GM21786 (cell line): Measurements from ENCODE around the gene IL34.

Experiments
- ATAC-seq: cut with Tn5 transposase; IDR thresholded peaks from one replicate; pipeline ENCODE4 v1.9.1; 2021; ENCODE audit not compliant: unreplicated experiment

IL34 gene

DNA sequence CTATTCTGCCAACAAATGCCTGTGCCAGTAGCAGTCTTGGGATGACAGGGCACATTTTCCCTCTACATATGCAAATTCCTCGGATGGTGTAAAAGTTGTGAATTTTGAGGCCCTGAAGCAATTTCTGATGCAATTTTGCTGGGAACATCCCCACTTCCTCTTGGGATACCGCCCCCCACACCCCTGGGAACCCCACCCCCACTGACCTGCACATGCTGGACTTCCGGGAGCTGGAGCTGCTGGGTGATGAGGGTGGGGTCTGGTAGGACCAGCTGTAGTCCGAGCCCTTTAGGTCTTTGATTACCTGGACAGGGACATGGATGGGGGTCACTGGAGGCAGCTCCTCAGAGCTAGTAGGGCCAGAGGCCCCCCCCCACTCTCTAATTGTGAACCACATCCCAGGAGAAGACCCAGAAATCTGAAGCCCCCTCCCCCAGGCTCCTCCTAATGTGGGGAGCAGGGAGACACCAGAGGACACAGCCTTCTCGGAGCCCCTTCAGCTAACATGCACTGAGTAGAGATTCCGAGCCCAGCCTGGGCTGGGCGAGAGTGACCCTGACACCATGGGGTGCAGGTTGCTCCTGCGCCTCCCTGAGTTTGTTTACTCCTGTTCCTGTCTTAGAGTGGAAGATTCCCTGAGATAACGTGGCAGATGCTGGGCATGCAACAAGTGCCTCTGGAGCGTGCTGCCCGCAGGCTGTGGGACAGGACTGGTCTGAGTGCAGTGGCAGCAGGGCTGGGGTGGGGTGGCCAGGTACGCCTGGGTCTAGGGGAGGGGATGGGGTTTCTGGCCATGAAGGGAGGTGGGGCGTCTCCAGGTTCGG is 30.5 kb downstream of the IL34 start:
- no peak for ATAC-seq

DNA sequence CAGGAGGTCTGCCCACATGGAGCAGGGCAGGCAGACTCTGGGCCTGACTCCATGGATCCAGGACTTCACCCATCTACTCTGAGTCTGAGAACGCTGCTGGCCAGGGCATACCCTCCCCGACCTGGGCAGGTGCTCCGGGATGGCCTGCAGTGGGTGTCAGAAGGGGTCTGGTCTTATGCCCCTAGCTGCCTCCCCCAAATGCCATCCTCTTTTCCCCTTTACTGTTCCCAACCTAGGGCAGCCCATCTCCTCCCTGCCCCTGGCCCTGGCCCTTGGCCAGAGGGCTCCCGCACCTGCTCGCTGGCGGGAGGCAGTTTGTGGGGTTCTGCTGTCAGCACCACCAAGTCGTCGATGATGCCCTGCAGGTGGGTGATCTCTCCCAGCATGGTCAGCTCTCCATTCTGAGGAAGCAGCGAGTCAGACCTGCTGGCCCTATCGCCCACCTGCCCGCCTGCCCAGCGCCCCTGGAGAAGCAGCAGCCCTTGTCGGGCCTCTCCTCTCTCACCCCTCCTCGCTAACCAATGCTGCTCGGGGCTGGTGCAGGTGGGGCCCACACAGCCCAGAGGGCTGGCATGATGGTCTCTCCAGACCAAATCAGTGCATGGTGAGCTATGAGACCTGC is 31.3 kb downstream of the IL34 start:
- no peak for ATAC-seq

DNA sequence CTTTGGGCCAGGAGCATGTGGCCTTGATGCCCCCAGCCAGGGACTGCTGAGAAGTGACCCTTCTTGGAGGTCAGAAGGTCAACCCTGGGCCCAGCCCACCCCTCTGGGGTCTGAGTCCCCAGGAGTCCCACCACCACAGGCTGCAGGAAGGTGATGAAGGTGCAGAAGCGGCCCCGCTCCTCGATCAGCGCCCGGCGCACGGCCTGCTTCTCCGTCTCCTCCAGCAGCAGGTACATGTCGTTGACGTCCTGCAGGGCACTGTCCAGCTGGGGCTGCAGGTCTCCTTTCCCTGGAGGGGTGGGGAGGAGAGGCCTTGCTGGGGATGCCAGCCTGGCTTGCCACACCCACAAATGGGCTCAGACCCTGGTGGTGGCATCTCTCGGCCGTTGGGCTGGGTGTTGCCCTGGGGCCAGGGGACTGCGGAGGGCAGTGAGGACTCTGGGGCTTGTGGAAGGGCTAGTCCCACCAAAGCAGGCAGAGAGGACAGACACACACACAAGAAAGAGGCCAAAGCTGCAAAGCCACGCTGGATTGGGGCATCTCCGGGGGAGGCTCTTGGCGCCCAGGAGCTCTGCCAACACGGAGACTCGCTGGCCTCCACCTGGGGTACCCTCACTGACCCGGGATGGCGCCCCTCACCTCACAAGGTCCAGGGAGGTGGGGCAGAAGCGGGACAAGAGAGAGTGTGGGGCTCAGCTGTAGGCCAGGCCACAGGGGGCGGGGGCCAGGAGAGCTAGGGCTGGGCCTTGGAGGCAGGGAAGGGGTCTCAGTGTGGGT is 31.9 kb downstream of the IL34 start:
- no peak for ATAC-seq

DNA sequence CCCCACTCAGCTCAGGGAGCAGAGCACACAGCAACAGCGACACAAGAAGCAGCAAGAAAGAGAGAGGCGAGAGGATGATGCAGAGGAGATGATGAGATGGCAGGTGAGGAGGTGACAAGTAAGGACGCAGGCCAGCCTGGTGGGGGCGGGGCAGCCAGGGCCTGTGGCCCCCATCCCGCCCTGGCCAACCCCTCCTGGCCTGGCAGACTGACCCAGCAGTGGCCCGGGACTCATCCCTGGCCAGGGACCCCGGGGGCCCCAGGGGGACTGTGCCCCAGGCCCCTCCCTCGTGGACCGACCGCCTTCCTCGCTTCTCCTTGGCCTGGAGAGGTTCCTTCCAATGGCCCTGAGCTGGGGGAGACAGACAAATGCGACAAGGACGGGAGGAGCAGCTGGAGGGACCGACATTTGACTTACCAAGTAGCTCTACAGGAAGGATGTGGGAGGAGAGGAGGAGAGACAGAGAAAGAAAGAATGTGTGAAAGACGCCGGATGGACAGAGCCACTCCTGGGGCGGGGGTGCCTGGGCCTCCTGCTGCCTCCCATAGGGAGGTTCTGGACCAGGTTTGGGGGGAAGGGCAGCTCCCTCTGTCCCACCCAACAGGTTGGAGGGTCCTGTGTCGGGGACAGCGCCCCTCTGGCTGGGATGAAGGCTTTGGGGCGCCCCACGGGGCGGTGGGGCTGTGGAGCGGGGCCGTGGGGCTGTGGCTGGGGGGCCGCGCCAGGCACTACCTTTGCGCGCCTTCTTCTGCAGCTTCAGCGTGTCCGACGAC is 32.7 kb downstream of the IL34 start:
- no peak for ATAC-seq

DNA sequence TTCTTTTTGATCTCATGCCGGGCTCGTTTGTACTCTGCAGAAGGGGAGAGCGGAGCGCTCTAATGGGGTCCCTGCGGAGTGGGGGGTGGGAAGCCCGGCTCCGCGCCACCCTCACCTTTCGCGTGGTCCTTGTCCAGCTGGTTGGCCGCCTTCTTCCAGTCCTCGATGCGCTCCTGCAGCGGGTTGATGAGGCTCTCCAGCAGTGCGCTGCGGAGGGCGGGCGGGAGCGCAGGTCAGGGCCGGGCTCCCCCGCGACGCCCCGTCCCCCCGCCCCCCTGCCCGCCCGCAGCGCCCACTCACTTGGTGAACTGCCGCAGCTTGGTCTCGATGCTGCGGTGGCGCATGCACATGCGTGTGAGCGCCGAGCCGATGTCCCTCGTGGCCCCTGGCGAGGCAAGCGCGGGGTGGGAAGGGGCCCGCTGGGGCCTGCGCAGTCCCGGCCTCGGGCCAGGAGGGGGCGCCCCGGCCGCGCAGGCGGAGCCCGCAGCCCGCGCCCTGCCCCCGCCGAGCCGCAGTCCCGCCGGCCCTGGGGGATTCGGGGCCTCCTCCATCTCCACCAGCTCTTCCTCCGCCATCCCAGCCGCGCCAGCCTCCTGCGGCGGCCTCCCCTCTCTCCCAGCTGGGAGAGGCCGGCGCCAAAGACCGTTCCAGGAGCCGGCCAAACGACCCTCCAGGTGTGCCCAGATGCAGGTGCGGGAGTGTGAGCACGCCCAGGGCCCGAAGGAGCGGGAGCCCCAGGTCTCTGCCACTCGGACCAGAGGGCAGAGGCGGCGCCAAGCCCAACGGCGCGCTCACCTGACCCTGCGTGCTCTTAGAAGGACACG is 33.5 kb downstream of the IL34 start:
- ATAC-seq: no peak

DNA sequence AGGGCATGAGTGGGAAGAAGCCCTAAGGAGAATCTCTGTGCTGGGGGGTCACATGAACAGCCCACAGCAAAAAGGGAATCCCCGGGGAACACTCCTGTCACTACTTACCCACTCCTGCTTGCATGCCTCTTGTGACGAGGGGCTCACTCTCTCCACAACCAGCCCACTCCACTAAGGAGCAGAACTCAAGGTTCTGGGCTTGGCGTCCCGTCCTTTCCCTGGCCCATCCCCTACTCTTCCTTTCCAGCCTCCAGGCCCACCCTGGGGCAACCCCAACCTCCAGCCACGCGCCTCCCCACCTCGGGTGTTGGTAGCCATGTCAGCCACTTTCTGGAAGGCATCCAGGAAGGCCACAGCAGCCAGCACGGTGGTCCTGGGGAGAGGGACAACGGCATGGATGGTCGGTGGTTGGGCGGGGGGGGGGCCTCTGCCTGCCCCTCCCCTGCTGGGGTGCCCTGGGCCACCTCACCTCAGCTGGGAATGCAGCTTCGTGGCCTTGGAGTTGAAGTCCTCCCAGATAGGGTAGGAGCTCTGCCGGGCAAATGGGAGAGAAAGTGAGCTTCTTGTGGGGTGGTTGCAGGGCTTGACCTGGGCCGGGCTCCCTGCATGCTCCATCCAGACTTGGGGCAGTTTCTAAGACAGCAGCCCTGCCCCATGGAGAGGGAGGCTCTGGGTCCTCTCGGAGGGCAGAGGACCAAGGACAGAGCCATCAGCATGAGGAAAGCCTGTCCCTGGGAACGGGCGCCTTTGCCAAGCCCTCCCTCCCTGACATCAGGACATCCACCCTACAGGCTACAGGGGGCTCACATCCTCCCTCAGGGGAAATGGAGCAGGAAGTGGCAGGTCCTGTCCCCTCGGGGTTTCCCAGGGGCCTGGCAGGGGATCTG is 34.4 kb downstream of the IL34 start:
- no peak for ATAC-seq

DNA sequence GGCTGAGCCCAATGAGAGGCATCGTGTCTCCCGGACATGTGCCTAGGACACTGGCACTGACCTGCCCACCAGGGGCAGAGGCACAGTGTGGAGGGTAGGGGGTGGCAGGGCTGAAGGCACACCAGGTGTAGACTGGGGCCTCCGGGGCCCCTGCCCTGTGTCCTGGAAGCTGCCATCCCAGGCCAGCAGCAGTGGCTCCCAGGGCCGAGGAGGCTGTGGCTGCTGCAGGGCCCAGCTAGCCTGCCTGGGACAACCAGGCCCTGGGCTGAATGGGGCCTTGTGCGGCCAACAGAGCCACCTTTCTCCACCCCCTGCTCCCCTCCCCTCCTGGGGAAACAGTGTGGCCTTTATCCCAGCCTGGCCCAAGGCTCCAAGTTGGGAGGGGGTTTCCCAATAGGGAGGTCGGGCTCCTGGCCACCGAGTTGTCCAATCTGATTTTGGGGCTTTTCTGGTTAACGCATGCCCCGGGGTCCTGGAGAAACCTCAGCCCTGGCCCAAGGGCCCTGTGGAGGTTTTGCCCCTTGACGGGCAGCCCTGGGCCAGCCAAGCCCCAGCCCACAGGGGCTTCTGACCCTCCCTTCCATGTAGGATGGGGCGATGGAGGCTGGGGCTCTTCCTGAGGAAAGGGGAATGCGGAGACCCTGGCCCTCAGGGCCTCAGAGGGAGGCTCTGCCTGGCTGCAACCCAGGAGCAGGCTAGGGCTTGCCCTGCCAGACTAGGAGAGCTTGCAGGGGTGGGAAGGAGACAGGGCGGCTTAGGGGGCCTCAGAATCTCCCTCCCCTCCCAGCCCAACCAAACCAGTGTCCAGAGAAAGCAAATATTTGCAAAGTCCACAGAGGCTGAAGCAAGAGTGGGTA is 35.3 kb downstream of the IL34 start:
- ATAC-seq: no peak

DNA sequence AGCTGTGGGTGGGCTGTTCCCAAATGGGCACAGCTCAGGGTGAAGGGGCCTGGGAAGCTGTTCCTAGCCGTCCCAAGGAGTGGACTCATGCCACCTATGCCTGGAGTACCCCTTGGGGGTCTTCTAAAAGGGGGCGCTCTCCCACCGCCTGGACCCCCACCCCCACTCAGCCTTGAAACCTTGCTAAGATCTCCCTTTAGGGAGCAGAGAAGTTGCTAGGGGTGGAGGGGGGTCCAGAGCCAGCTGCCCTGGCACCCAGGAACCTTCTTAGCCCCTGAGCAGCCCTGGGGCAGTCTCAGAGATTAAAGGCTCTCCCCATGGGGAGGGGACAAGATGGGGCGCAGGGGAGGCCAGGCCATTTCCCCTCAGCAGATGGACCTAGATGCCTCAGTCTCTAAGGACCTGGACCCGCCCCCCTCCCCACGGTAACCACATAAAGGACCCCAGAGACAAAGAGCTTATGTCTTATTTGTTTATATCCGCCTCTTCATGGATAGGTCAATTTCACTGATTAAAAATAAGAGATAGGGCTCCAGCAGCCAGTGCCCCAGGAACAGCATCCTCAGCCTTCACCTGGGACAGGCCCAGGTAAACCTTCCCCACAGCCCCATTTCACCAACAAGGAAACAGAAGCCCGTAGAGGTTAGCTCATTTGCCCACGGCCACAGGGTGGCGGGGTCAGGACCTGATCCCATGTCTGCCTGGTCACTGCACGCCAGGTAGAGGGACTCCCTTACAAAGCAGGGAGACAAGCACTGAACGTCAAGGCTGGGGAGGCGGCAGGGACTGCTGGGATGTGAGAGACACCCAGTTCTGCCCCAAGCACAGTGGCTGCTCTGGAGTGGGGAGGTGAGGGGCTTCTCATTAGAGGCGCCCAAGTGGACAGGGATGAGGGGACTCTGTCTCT is 36.1 kb downstream of the IL34 start:
- no peak for ATAC-seq

DNA sequence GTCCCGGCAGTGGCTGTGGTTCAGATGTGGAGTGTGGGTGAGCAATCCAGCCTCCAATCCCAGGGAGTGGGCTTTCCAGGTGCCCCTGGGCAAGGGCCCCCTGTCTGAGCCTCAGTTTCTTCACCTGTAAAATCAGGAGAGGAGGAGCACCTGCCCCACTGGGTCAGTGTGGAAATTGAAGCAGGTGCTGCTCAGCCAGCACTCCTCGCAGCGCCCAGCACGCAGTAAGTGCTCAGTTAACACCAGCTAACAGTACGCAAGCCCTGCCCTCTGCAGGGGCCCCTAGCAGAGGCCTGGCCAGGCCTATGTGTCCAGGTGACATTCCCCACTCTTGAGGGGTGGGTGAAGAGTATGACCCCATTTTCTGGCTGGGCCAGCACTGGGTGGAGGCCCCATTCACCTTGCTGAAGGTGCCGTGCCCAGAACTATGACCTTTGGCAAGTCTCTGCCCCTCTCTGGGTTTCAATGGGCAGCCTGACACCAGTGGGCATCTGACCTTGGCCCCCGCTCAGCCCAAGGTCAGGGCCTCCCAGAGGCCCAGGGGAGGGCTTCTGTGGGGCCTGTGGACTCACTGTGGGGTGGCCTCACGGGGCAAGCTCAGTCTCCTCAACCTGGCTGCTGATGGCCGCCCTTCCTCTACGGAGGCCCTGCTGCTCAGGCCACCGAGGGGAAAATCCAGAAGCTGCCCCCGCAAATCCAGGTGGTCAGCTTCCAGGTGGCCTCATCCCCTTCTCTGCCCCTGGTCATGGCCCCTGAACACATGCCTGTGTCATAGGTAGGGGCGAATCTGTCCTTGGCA is 37.0 kb downstream of the IL34 start:
- ATAC-seq: no peak

DNA sequence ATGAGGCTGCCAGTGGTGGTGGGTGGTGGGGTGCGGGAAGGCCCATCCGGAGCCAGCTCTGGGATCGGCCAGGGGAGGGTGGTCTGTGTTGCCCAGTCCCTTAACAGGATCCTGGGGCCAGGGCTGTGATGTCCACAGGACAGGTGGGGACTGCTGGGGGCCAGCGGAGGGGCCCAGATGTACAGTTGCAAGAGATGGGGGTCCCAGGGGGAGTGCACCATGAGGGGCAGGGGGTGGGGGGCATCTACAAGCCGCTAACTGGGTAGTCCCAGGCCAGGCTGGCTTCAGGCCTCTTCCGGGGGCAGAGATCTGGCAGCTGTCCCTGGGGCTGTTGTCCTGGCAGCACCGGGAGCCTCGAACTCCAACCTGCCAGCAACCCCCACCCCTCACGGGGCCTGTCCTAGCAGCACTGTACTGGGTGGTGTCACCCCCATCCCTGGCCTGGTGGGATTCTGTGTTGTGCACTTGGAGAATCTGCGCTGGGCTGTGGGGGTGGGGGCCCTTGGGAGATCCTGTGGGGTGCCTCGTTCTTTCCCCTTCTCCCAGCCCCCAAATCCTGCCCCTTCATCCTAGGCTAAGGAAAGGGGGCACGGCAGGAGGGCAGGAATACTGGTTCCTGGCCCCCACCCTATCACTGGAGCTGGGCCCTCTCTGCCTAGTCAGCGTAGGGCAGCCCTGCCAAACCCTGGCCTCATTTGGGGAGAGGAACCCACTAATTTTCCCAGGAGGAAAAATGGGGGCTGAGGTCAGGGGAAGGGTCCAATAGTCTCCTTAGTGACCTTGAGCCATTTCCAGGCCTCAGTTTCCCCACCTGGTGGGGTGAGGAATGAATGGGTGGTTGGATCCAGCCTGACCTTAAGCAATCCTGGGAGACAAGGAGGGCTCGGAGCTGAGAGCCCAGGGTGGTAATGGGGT is 38.0 kb downstream of the IL34 start:
- no peak for ATAC-seq

- ATAC-seq: no peak
Measured at GRCh38 chr16:70685061-70685937, 38.9 kb downstream of the IL34 start.

DNA sequence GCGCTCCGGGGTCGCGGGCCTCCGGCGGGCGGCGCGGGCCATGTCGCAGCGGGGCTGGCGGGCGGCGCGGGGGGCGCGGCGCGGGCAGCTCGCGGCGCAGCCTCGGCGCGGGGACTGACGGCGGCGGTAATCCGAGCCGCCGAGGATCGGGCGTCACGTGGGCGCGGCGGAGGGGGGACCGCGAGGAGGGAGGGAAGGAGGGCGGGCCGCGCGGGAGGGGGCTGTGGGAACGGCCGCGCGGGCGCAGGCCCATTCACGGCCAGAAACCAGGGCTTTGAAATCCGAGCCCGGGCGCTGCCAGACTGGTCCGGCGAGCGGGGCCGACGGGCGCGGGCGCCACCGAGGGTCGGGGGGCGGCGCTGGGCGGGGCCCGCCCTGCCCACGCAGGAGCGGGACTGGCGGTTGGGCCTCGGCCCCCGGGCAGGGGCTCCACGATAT is 39.6 kb downstream of the IL34 start, which contains the start of gene MTSS2:
MTSS2 (minus strand) TSS at position 116 of the 438 bp plus-strand sequence. CDS start 262 bp downstream, outside the sequence.
- ATAC-seq: no peak

DNA sequence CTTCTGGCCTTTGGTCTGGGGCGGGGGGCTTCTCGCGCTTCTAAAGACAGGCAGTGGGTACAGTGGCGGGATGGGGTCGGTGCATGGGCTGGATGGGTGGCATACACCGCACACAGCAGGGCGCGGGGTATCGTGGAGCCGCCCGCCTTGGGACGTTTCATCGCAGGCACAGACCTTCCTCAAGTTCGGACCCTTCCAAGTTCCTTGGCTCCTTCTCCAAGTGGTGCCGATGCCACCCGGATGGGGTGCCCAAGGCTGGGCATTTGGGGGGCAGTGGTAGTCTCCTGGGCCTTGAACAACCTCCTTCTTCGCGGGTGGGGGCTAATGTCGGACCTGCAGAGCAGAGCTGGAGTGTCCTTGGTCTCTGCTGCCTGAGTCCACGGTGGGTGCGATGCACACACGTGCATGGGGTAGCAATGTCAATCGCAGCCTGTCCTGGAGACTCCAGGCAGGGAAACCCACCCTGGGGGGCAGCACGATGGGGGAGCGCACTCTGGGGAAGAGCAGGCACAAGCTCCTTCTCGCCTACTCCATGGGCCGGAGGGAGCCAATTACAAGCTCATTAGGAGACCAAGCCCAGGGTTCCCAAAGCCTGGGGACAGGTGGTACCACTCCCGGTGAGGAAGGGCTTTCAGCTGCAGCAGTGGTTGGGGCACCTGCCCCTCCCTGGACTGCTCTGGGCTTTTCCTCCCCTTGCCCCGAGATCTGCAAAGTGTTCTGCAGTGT is 40.2 kb downstream of the IL34 start:
- ATAC-seq: no peak

DNA sequence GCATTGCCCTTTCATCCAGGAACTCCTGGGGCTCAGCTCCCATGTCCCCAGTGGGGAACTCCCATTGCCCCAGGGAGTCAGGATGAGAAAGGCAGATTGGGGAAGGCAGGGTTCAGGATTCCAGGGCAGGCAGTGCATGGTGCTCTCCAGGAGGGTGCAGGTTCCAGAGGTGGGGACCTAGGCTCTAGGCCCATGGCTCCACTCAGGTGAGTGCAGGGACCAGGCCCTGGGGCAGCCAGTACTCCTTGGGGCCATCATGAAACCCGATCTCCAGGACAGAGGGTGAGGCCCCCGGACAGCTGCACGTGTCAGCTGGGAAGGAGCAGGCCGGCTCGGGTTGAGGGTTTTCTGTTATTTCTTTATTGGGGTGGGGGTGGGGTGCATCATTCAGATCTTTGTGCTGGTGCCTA is 40.7 kb downstream of the IL34 start:
- no peak for ATAC-seq
